HFFc6 (cell line): ENCODE data around the gene FOXG1. TPM values are rescaled to one million over a fixed set of nuclear protein-coding genes. Genes with fewer than 3 reads are reported as not detected.
A peak's percentile ranks its signal among the peaks of the same experiment; 100 is the strongest.

Experiments used
- DNase-seq: peaks from one replicate; pipeline ENCODE4 v3.0.0-alpha.2; 2018
- H3K27ac Mint-ChIP-seq: 2 replicates; pipeline ENCODE4 v1.8.0; 2020; ENCODE audit warnings: mild to moderate bottlenecking, mixed read lengths
- H3K27me3 Mint-ChIP-seq: 2 replicates; pipeline ENCODE4 v1.8.0; 2021; ENCODE audit warnings: mild to moderate bottlenecking, moderate library complexity, mixed read lengths; ENCODE audit not compliant: insufficient read depth
- H3K36me3 Mint-ChIP-seq: 2 replicates; pipeline ENCODE4 v1.8.0; 2021; ENCODE audit warnings: low read depth, mixed read lengths
- H3K4me1 Mint-ChIP-seq: 2 replicates; pipeline ENCODE4 v1.8.0; 2020; ENCODE audit warnings: low read depth, mixed read lengths
- H3K4me3 Mint-ChIP-seq: 2 replicates; pipeline ENCODE4 v1.8.0; 2020; ENCODE audit warnings: mild to moderate bottlenecking, moderate library complexity, mixed read lengths
- H3K9me3 Mint-ChIP-seq: 2 replicates; pipeline ENCODE4 v1.8.0; 2020; ENCODE audit warnings: mild to moderate bottlenecking, mixed read lengths
- total RNA-seq, 6 experiments: library from RNA; stranded (reverse); fragmentation: NEBNext Ultra II Directional; extraction: Animal tissue kit (Norgen Biotek cat#: 25700); gene quantifications; 2 replicates in 1 of 6; 3 replicates in 5 of 6; pipeline ENCODE4 v1.2.3, GENCODE V29; 2021
- TF ChIP-seq, protein P1 (sequence below): fragments of 200-600 bp; sonication (generic); IDR thresholded peaks from 2 replicates; pipeline ENCODE4 v1.5.0; 2021; ENCODE audit warnings: antibody characterized with exemption, mild to moderate bottlenecking

FOXG1 gene
- total RNA-seq, 6 experiments from 2014 or later: 0.06 TPM; not detected in 5

DNA sequence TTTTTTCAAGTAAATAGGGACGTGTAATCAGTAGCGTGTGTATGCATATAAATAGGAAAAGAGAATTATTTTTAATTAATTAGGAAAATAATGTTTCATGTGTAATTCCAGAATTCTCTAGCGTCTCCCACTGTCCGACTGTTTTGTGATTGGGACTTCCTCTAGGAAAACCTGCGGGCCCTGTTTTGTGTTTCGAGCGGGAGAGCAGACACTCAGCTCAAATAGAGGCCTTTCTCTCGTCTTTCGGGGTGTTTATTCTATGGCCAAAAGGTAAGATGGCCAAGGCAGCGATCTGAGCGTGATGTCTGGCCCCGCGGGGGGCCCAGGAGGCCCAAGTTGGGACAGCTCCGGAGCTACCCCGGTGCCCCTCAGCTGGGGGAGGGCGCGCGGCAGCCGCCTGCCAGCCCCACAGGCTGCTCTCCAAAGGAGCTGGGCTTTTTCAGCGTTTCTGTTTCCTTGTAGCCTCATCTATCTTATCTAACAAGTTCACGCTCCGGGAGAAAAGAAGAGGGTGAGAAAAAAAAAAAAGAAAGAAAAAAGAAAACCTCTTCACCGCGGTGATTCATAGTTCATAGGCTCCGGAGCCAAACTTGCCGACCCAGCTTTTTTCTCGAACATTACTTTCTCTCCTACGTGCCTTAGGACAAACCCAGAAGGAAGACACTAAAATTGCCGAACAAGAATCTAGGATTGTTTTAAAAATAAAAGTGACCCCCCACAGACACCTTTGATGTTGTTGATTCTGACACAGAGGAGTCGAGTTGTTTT lies 7.5 kb upstream of the FOXG1 start:
- H3K27ac Mint-ChIP-seq: no peak overlapping the region
- peaks cover 64% of the 10 kb centered on the region for H3K4me1 Mint-ChIP-seq
- H3K27me3 Mint-ChIP-seq: peaks cover 72% of the 10 kb centered on the region
- no peaks in the 10 kb centered on the region for H3K36me3 Mint-ChIP-seq
- DNase-seq: no peak
- TF ChIP-seq, protein P1, sequence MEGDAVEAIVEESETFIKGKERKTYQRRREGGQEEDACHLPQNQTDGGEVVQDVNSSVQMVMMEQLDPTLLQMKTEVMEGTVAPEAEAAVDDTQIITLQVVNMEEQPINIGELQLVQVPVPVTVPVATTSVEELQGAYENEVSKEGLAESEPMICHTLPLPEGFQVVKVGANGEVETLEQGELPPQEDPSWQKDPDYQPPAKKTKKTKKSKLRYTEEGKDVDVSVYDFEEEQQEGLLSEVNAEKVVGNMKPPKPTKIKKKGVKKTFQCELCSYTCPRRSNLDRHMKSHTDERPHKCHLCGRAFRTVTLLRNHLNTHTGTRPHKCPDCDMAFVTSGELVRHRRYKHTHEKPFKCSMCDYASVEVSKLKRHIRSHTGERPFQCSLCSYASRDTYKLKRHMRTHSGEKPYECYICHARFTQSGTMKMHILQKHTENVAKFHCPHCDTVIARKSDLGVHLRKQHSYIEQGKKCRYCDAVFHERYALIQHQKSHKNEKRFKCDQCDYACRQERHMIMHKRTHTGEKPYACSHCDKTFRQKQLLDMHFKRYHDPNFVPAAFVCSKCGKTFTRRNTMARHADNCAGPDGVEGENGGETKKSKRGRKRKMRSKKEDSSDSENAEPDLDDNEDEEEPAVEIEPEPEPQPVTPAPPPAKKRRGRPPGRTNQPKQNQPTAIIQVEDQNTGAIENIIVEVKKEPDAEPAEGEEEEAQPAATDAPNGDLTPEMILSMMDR: no peak
- no peaks in the 10 kb centered on the region for H3K9me3 Mint-ChIP-seq
- peak overlapping the region; percentile 86 for H3K4me3 Mint-ChIP-seq

DNA sequence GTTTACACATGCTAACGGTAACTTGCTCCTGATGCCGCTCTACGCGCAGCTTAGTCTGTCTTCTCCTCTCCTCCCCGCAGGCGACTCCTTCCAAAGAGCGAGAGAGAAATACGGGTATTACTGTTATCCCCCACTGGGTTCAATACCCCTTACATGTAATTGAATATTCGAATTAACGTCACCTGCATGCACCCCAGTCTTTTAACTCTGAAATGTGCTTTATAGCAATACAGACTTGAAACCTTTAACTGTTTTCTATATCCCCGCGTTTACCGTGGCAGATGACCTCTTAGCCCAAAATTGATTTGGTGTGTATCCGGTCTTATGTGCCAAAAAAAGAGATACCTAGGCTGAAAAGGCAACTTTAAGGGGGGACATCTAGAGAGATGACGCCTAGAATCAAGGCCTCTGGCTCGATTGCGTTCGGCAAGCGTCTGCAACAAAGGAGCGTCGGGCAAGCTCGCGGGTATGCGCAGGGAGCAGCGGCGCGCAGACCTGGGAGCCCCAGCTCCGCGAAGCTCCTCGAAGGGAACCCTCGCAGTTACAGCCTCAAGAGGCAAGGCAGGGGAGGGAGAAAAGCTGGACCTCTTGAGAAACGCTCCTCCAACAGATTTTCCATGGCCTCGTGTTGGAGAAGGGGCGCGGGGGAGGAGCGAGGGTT lies 6.8 kb upstream of the FOXG1 start:
- Mint-ChIP-seq H3K27ac (no peak overlapping the region), H3K4me1 (peaks cover 57% of the 10 kb centered on the region), H3K9me3 (no peaks in the 10 kb centered on the region), H3K27me3 (peaks cover 78% of the 10 kb centered on the region), H3K36me3 (no peaks in the 10 kb centered on the region), H3K4me3 (peak overlapping the region; percentile 86)
- TF ChIP-seq, protein P1: no peak
- DNase-seq: no peak

DNA sequence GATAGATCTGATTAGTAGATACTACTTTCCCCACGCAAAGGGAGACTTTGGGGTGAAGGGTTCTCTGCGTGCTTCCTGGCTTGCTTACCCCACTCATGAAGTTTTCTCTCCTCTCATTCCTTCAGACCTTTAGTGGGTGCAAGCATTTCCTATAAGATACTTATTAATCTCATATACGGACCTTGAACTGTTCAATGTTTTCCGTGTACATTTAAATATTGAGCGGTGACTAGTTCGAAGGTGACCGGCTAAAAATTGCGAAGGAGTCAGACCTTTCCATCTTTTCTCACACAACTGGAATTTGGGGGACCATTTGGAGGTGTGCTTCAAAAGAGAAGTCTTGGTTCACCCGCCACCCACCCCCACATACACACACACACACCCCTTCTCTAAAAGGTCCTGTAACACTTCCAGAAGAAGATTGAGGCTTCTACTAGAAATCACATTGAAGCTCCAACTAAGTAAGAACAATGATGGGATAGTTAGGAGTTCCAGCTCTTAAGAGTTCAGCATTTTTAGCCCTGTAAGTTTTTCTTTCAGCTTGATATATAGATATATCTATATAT lies 6.1 kb upstream of the FOXG1 start:
- DNase-seq: no peak
- H3K9me3 Mint-ChIP-seq: no peaks in the 10 kb centered on the region
- H3K4me3 Mint-ChIP-seq: no peak overlapping the region
- H3K36me3 Mint-ChIP-seq: no peaks in the 10 kb centered on the region
- H3K4me1 Mint-ChIP-seq: peaks cover 55% of the 10 kb centered on the region
- H3K27me3 Mint-ChIP-seq: peaks cover 79% of the 10 kb centered on the region
- no peak overlapping the region for H3K27ac Mint-ChIP-seq
- TF ChIP-seq, protein P1: no peak

DNA sequence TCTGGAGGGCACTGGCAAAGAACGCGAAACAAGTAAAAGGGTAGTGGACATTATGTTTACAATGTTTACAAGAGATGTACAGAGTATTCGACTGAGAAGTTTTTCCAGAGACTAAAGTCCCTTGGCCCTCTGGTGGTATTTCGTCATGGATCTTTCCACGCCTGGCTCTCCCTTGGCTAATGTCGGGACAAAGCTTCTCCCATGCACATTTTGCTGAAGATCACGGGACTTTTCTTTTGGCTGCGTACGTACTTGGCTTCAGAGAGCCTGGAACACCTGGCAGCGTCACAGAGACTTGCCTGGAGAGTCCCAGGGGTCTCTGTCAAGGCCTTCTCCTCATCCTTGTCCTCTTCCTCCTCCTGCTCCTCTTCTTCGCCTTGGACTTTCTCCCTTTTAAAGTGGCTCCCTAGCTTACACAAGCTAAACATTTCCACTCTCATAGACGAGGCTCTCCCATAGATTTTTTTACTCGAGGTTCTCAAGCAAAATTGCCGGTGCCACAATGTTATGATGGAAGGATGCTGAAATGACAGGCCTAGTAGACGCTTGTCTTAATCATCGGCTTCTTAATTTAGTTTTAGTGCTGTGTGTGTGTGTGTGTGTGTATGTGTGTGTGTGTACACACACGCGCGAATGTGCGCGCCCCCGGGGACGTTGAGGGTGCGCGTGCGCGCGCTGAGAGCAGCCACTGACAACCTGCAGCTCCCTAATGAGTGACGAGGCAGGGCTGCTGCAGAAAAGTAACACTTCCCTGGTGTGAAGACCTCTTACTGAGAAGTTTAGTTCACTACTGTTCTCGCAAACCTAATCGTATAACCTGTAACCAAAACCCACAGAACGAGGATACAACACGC lies 4.9 kb upstream of the FOXG1 start:
- Mint-ChIP-seq H3K4me3 (peak overlapping the region; percentile 24; the same call in 1 of the 2 replicates), H3K9me3 (no peaks in the 10 kb centered on the region; the same call in 1 of the 2 replicates), H3K27ac (no peak overlapping the region), H3K4me1 (peaks cover 52% of the 10 kb centered on the region), H3K27me3 (peaks cover 75% of the 10 kb centered on the region), H3K36me3 (no peaks in the 10 kb centered on the region)
- DNase-seq: no peak
- TF ChIP-seq, protein P1: no peak

DNA sequence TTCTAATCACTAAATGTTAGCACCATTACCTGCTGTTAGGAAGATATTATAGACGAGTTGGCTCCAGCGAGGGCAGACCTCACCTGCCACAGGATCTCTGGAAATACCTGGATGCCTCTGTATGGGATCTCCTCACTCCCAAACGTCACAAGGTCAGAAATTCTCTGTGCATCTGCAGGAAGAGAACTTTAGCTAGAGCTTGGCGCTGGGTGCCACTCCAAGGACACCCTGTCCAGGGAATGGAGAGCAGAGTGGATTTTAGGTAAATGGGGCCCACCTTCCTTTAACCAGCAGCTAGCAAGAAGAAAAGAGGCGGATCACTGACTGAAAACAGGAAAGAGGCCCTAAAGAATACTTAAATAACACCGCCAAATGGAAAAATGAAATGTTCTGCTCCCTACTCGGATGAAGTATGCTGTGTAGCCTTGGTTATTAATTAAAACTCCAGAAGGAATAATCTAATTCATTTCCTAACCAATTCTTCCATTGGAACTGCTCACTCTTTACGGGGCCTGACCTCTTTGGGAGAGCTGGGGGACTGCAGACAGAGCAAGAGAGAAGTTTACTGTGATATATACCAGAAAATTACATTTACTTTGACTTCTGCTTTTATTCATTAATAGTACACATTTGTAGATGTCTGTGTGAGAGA lies 4.2 kb upstream of the FOXG1 start:
- Mint-ChIP-seq H3K4me1 (peaks cover 46% of the 10 kb centered on the region), H3K27ac (no peak overlapping the region), H3K9me3 (peaks cover 4% of the 10 kb centered on the region; the same call in 1 of the 2 replicates), H3K4me3 (no peak overlapping the region), H3K27me3 (peaks cover 71% of the 10 kb centered on the region), H3K36me3 (no peaks in the 10 kb centered on the region)
- TF ChIP-seq, protein P1: no peak
- DNase-seq: no peak
